HepG2 (cell line): ENCODE data around the gene PSENEN. TPM values are rescaled to one million over a fixed set of nuclear protein-coding genes. Genes with fewer than 3 reads are reported as not detected.

ENCODE experiments used
- AHDC1 ChIP-seq: sonication (generic); formaldehyde crosslinking; IDR thresholded peaks from 2 replicates; pipeline ENCODE4 v1.5.1; 2020; ENCODE audit warnings: mild to moderate bottlenecking, missing genetic modification reagents, borderline replicate concordance
- ESRRA ChIP-seq: sonication (generic); formaldehyde crosslinking; IDR thresholded peaks from 2 replicates; pipeline ENCODE4 v1.5.1; 2020; ENCODE audit warnings: mild to moderate bottlenecking, low read depth, missing genetic modification reagents
- HES4 ChIP-seq: sonication (generic); formaldehyde crosslinking; IDR thresholded peaks from 2 replicates; pipeline ENCODE4 v1.9.0; 2021; ENCODE audit warnings: mild to moderate bottlenecking, missing genetic modification reagents, borderline replicate concordance
- NFKB2 ChIP-seq: sonication (generic); formaldehyde crosslinking; IDR thresholded peaks from 2 replicates; pipeline ENCODE4 v1.4.0; 2020; ENCODE audit warnings: missing genetic modification reagents, borderline replicate concordance
- PPARG ChIP-seq: conservative IDR thresholded peaks from 2 replicates; pipeline ENCODE4 v1.6.1; 2016; ENCODE audit warnings: missing biosample characterization, missing genetic modification reagents
- ZNF281 ChIP-seq: sonication (generic); formaldehyde crosslinking; IDR thresholded peaks from 2 replicates; pipeline ENCODE4 v1.4.0; 2020; ENCODE audit warnings: missing genetic modification reagents, borderline replicate concordance
- ZNF362 ChIP-seq: sonication (generic); formaldehyde crosslinking; IDR thresholded peaks from 2 replicates; pipeline ENCODE4 v1.4.0; 2020; ENCODE audit warnings: missing genetic modification reagents, mild to moderate bottlenecking, borderline replicate concordance
- ZNF441 ChIP-seq: sonication (generic); formaldehyde crosslinking; IDR thresholded peaks from 2 replicates; pipeline ENCODE4 v1.7.0; 2021; ENCODE audit warnings: missing genetic modification reagents, borderline replicate concordance
- ZNF558 ChIP-seq: sonication (generic); formaldehyde crosslinking; IDR thresholded peaks from 2 replicates; pipeline ENCODE4 v1.9.0; 2022; ENCODE audit warnings: mild to moderate bottlenecking, missing genetic modification reagents, borderline replicate concordance
- ZNF766 ChIP-seq: sonication (generic); formaldehyde crosslinking; IDR thresholded peaks from 2 replicates; pipeline ENCODE4 v1.5.0; 2020; ENCODE audit warnings: missing genetic modification reagents, borderline replicate concordance
- polyA plus RNA-seq, 8 experiments: library from polyadenylated mRNA; depleted of rRNA in 3 of 8; stranded (reverse) in 7 of 8; unstranded in 1 of 8; fragments of >200 nt; fragmentation: Illumina TruSeq in 4 of 8; extraction: Trizol in 4 of 8; gene quantifications; 2 replicates each; pipeline versions ENCODE4 v1.2.1 to v1.2.3, GENCODE V29; 2011 to 2016; ENCODE audit warnings: low read depth in 4 of 8, missing spikeins in 1 of 8, mixed read lengths in 1 of 8; ENCODE audit not compliant: insufficient read depth in 1 of 8
- total RNA-seq, 5 experiments: library from RNA; depleted of rRNA; stranded (reverse); fragments of >200 nt; fragmentation: Illumina TruSeq; extraction: Trizol; gene quantifications; 2 replicates each; pipeline ENCODE4 v1.2.3, GENCODE V29; 2016; ENCODE audit warnings: low read depth in 1 of 5
- TF ChIP-seq, protein P1 (sequence below): sonication (generic); formaldehyde crosslinking; IDR thresholded peaks from 2 replicates; pipeline ENCODE4 v1.4.0; 2020; ENCODE audit warnings: missing genetic modification reagents
- TF ChIP-seq, protein P2 (sequence below): sonication (generic); formaldehyde crosslinking; IDR thresholded peaks from 2 replicates; pipeline ENCODE4 v1.8.0; 2023; ENCODE audit warnings: mild to moderate bottlenecking, missing genetic modification reagents

The PSENEN gene
- total and polyA plus RNA-seq, 2 of the 13 experiments (the other 11 are each of a cell fraction or from before 2014, with no cell fraction given), result 16.9 to 34.2 TPM

DNA sequence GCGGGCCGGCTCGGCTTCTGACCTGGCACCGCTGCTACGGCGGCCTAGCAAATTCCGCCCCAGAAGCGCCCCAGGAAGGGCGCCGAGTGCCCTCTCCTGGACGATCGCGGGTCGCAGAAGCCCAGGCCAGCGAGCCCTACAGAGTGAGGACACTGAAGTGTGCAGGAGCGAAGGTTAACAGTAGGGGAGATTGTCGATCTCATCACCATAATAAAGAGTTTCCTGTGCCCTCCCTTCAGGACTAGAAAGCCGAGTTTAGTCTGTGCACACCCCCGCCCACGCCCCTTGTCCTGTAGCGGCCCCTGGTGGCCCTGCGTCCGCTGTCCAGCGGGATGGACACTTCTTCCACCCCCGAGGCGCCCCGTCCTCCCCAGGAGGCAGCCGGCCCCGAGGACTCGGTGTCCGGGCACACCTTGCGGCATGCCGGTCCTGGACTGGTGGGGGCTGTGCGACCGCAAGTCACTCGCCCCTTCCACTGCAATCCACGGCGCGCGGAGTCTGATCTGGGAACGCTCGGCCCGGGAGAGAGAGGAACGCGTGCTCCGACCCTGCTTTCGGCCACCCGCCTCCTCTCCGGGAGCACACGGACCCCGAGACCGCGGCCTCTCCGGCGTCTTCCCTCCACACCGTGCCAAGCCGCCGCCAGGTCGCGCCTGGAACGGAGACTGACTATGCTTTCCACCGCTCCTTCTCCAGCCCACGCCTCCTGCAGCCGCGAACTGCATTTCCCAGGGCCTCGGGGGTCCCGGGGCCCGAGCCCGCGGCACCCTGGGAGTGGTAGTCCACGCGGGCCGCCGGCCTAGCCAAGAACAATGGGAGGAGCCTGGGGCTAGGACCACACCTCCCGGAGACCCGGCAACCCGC lies 28.4 kb upstream of the PSENEN start (continued):
- TF ChIP-seq ZNF281 (CRISPR knock-in tag), result no peak
- peak; percentile 75; the same call in 1 of the 2 replicates for TF ChIP-seq ZNF558 (CRISPR knock-in tag)
- TF ChIP-seq, protein P1, sequence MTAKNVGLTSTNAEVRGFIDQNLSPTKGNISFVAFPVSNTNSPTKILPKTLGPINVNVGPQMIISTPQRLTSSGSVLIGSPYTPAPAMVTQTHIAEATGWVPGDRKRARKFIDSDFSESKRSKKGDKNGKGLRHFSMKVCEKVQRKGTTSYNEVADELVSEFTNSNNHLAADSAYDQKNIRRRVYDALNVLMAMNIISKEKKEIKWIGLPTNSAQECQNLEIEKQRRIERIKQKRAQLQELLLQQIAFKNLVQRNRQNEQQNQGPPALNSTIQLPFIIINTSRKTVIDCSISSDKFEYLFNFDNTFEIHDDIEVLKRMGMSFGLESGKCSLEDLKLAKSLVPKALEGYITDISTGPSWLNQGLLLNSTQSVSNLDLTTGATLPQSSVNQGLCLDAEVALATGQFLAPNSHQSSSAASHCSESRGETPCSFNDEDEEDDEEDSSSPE (CRISPR knock-in tag), result peak; percentile 60
- 0 out of 2 replicates have a peak, but pooled peaks have one; percentile 43 for TF ChIP-seq AHDC1 (CRISPR knock-in tag)
- peak; percentile 96 for TF ChIP-seq ZNF441 (CRISPR knock-in tag)
- TF ChIP-seq PPARG (CRISPR knock-in tag), result 0 out of 2 replicates have a peak, but pooled peaks have one; percentile 19
- peak; percentile 58; the same call in 1 of the 2 replicates for TF ChIP-seq NFKB2 (CRISPR knock-in tag)
- TF ChIP-seq ESRRA (CRISPR knock-in tag), result no peak
- TF ChIP-seq, protein P2, sequence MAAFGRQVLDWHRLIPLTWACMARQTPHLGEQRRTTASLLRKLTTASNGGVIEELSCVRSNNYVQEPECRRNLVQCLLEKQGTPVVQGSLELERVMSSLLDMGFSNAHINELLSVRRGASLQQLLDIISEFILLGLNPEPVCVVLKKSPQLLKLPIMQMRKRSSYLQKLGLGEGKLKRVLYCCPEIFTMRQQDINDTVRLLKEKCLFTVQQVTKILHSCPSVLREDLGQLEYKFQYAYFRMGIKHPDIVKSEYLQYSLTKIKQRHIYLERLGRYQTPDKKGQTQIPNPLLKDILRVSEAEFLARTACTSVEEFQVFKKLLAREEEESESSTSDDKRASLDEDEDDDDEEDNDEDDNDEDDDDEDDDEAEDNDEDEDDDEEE (CRISPR knock-in tag), result 0 out of 2 replicates have a peak, but pooled peaks have one; percentile 53
- peak; percentile 62; the same call in 1 of the 2 replicates for TF ChIP-seq ZNF766 (CRISPR knock-in tag)
- 0 out of 2 replicates have a peak, but pooled peaks have one; percentile 15 for TF ChIP-seq HES4 (CRISPR knock-in tag)
- TF ChIP-seq ZNF362 (CRISPR knock-in tag), result peak; percentile 6; the same call in 1 of the 2 replicates
